GM21367 (cell line): ENCODE data around the gene PARVB.

Source experiments
- ATAC-seq: cut with Tn5 transposase; IDR thresholded peaks from one replicate; pipeline ENCODE4 v1.9.1; 2021; ENCODE audit not compliant: unreplicated experiment

The PARVB gene

DNA sequence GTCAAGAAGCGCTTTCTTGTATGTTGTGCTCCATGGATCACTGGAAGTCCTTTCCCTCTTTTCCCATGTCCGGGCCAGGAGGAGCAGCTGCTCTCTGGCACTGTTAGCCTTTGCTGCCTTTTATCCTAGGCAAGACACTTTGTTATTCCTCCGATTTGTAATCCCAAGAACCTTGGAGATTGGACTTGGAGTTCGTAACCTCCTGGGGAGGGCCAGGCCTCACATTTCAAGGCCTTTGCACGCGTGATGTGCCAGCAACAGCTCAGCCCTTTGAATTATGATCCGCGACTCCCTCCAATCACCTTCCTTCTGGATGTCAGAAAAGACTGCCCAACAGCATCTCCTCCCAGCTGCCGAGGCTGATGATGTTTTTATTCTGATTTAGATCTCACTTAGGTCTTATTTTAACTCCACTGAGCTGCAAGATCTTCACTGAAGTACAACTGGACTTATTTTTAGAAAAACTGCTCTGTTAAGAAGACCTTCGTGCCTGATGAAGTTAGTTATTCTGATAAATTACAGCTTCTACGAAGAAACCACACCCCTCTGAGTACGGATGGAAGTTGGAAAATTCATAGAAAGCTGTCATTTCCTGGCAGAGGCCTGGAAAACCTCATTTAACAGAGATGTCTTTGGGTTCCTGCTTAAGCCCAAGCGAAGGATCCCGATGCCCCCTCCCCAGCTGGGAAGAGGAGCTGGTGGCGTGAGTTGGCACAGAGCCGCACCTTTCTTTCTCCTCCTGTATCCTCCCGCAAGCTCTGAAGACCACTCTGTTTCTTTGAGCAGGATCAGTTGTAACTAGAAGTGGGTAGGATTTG lies 62.4 kb downstream of the PARVB start:
- ATAC-seq: no peak

DNA sequence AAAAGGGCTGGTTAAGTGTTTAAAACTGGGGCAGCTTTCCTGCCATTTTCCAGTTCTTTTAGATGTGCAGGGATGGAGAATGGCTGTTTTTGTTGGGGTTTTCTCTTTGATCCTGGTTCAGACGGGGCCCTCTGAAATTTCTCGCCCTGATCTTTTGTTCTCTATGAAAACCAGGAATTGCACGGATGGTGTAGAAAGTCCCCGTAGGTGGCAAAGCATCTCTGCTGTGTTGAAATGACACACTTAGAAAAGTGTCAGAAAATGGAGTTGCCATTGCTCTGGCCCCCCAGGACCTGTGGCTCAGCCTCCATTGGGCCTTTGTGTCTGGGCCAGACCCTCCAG lies 63.0 kb downstream of the PARVB start:
- ATAC-seq: no peak

DNA sequence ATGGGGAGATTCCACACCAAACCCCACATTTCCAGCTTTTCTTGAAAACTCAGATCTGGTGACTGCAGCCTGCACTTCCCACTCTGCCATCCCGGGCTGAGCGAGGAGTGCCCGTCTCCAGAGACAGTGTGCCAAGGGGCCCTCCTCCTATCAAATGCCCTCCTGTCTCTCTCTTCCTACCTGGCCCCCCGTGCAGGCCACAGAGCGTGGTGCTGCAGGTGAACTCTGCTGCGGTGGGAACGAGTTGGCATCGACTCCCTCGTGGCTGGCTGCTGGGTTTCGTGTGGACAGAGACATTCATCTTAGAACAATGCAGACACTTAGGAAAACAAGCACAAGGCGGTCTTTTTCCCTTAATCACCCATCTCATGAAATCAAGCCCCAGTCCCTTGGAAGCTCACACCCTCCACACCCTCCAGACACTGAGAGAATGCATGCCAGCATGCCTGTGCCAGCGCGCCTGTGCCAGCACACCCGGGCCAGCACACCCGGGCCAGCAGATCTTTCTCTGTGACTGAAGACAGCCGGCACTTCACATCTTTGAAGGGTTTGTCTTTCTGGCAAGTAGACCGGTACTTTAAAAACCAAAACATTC lies 65.0 kb downstream of the PARVB start:
- ATAC-seq: no peak

DNA sequence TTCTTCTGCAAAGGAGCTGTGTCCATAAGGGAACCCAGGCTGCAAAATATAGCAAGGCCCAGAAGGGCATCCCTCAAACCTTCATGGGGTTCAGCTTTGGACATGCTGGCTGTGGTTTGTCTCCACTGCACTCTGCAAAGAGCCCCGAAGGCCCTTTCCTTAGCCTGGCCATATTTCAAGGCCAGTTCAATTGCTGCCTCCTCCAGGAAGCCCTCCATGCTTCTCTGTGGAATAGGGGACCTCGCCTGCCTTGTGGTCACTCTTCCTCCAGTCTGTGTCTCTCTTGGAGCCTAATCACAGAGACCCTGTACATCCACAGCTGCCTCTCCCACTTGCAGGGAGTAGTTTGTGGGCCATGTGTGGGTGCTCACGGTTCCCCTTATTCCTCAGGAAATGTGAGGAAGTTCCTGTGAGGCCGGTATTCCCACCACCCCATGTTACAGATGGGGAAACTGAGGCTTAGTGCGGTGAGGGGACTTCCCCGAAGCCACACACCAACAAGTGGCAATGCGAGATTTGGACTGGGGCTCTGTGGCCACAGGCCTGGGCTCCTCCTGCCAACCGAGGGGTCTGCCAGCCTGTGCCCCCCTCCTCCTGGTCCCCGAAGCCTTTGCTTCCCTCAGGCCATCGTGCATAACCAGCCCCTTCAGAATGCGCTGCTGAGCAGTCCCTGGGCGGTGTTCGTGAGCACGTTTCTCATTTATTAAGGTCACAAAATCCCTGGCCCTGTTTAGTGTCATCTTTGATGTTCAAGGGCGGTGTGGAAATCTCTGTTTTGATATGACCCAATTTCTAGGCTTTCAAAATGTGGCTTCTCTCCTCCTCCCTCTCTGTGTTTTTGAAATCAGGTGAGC lies 65.8 kb downstream of the PARVB start:
- ATAC-seq: no peak

DNA sequence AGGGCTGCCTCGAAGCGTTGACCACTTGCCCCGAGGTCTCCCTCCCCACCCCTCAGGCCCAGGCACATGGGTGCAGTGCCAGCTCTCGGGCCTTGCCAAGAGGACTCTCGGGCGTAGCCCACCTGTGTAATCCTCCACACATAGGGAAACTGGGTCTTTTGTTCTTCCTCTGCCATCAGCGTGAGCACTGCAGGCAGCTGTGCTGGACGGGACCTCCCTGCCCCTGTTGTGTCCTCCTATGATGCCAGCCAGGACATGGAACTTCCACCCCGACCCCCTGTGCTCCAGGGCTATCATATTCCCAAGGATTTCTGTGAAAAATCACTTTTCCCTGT lies 66.4 kb downstream of the PARVB start:
- ATAC-seq: no peak

DNA sequence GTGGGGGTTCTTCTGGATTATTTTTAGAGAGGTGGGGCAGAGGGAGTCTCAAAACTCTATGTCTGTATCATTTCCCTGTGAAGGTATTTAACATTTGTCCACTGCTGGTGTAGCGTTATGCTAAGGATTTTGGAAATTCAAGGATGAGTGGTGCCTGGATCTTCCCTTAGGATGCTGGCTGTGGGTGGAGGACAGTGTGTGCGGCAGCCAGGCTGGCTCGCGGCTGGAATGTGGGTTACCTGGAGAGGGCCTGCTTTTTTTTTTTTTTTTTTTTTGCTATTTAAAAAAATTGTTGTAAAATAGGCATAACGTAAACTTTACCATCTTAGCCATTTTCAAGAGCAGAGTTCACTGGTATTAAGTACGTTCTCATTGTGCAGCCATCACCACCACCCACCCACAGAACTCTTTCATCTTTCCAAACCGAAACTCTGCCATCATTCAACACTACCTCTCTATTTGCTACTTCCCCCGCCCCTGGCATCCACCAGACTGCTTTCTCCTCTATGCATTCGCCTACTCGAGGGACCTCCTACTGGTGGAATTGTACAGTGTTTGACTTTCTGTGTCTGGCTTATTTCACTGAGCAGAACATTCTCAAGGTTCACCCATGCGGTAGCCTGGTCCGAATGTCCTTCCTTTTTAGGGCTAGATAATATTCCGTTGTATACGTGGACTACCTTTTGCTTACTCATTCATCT lies 67.1 kb downstream of the PARVB start:
- ATAC-seq: no peak

DNA sequence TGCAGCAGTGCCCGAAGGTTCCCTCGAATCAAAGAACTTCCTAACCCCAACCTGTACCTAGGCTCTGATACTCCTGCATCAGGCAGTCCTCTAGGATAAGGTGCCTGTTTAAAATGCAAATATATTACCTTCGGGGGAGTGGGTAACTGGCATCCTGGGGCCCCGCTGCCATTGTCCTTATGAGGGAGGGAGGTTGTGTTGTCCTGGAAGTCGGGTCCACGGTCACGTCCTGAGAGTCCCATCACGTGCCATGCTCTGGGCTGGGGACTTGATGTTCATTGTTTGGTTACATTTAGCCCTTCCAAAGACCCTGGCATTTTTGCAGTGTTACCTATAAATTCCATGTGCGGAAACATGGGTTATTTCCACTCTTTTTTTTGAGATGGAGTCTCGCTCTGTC lies 67.6 kb downstream of the PARVB start:
- ATAC-seq: no peak

DNA sequence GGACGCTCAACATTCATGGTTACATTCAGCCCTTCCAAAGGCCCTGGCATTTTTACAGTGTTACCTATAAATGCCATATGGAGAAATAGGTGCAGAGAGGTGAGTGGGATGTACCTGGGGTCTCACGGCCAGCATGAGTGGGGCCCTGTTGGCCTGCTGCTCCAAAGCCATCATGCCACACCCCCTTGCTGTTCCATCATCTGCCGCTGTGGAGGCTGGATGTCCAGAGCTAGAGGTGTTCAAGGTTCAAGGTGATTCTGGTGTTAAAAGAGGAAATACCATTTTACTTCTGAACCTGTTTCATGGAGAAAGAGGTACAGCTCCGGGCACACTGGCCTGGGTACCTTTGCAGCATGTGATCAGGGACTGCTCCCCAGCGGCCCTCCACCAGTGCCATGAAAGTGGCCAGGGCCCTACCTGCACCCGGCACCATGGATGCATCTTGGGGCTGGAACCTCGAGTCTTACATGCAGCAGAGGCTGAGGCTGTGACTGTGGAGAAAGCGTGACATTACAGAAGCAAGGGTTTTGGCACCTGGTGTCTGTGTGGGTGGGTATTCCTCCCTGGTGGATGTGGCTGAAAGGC lies 68.6 kb downstream of the PARVB start:
- ATAC-seq: no peak

DNA sequence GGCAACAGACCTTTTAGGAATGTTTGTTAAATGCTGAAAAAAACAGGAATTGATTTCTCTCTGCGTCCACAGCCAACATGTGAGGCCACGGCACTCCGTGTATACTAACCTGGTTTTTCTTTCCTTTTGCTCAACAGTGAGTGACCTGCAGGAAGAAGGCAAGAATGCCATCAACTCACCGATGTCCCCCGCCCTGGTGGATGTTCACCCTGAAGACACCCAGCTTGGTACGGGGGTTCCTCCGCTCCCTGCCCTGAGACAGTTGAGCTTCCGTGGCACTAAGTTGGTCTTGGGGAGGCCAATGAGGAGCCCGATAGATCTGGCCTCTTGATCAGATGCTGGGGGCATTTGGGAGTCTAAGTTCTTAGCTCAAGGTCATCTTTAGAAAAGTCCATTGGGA lies 69.7 kb downstream of the PARVB start:
- no peak for ATAC-seq

DNA sequence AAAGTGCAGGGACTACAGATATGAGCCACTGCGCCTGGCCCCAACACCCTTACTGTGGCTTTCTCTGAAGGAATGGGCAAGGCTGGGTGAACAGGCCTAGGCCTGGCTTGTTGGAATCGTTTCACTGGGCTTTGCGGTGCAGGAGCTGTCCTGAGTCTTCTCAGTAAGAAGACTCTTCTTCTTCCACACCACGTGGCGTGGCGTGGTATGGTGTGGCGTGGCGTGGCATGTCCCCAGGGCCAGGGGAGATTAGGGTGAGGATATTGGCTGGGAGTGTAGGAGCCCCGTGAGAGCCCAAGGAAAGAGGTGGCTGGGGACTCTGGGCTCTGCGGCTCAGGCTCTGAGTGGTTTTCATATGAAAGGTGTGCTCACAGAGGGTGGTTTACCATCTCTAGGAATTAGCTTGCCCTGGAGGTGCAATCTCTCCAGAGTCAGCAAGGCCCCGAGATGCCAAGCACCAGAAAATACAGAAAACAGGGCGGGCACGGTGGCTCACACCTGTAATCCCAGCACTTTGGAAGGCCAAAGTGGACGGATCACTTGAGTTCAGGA lies 70.7 kb downstream of the PARVB start:
- ATAC-seq: no peak

DNA sequence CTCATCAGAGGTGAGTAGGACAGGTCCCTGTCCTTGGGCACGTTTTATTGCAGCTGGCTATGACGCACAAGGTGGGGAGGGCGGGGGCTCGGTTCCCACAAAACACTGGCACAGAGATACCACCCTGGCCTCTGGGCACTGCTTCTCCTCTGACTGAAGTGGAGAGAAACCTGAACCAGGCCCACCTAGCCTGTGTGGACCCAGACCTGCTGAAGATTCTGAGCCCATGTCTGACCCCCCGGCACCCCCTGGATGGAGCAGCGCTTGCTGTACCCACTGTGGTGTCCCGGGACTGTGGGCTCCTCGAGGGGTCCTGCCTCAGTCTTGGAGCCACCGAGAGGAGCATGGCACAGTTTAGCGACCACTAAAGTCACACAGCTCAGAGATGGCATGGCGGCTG lies 72.6 kb downstream of the PARVB start:
- ATAC-seq: no peak

DNA sequence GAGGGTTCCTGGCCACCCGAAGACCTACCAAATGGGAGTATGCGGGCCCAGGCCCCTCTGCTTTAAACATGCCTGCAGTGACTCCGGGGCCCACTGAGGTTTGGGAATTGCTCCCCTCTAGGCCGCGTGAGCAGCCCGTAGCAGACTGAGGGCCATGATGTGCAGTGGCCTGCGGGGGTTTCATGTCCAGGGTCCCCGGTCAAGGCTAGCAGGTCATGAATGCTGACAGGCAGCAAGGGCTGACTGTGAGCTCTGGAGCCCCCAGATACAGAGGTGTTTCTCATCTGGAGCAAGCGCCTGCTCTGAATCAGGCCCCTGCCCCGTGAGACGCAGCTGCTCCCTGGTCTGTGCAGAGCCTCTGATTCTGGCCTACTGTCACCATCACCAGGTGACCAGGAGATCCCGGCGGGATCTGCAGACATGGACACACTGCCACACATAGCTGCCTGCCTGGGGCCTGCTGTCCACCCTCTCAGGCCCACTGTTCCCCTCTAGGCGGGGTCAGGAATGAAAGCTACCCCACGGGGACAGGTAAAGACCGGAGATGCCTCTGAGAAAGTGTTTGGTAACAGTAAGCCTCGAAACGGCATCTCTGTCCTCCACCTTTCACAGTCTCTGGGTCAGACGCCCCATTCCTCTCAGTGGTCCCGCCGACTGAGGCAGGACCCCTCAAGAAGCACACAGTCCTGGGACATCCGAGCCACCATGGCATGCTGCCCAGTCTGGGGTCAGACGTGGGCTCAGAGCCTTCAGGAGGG lies 73.3 kb downstream of the PARVB start:
- no peak for ATAC-seq

DNA sequence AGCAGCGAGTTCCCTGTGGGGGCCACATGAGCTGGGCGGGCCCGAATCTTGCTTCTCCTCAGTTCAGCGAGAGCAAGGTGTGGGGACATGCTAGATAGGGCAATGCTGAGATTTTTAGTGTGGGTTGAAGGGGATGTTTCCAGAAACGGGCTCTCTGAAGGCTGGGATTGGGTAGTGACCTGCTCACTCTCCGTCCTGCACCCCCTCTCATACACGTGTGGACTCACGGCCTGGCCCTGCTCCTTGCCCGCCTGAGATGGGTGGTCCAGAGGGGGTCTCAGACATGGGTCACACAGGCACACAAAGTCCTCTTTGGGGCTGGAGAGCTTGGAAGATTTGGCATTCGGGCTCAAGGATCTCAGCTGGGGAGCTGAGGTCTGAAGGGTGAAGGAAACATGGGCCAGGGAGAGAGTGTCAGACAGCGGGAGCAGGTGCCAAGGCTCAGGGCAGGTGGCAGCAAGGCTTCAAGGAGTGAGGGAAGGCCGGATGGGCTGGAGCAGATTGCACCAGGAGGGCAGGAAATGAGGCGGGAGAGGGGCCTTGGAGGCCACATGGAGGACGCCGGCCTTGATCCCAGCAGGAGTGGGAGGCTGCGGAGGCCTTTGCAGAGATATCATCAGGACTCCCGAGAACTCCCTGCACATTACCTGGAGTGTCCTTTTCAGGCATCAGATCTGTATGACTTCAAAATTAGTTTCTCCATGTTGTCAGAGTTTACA lies 74.1 kb downstream of the PARVB start:
- ATAC-seq: no peak

DNA sequence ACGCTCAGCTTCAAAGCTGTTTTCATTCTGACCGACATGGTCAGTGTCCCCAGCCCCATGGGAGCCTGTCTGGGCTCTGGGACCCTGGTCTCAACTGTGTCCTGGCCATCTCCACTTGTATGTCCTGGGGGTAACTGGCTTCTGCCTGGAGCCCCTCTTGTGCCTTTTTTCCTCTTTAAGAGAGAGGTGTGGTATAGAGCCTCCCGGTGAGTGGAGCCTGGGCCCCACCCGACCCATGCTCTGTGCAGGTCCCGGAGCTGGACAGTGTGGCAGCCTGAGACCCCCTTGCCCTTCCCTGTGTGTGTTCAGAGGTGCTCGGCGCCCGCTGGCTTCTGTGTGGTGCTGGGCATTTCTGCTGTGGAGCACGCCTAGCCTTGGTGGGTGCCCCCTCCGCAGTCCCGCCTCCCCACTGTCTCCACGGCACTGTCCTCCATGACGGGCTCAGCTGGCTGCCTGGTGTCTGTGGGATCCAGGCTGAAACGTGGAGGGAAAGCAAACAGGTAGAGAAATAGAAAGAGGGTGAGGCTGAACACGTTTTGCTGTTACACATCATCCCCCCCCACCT lies 74.9 kb downstream of the PARVB start:
- ATAC-seq: no peak

DNA sequence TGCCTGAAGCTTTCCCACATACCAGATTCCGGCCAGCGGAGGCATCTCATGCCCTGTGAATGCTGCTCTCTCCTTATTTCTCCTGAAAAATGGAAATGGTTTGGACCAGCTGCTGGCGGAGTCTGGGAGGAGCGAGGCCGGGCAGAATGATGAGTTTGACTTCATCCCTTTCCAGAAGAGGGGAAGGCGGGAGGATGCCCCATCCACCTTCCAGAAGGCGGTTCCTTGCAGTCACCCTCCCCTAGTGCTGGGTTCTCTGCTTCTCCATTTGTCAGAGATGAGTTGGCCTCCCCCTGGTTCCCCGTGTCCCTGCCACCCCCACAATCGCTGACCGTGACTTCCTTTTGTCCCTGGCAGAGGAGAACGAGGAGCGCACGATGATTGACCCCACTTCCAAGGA lies 75.6 kb downstream of the PARVB start:
- no peak for ATAC-seq

DNA sequence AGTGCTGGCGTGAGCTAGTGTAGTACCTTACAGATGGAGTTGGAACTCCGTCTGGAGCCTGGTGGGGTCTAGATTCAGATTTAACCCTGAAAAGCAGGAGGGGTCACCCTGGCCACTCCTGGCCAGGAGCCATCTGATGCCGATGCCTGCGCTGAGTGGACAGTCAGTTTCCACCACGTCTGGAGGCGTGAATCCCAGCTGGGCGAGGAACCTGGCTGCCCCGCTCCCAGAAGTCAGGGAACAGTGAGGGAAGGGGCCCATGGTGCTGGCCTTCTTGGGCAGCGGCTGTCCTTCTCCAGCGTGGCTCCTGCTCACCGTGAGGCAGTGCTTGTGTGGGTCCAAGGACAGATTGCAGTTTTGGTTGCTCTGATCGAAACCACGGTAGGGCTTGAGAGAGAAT lies 76.3 kb downstream of the PARVB start:
- no peak for ATAC-seq

DNA sequence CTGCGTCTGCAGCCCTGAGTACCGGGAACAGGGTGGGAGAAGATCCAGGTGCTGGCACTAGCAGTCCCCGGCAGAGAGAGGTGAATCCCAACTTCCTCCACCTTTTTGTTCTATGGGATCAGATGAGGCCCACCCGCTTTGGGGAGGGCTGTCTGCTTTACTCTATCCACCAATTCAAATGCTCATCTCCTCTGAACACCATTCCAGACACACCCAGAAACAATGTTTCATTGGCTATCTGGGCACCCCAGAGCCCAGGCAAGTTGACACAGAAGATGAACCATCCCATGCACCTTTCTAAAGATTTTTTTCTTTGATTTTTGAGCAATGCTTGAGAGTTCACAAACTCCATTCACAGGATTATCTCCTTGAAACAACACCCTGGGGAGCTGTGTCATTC lies 78.0 kb downstream of the PARVB start:
- ATAC-seq: no peak

DNA sequence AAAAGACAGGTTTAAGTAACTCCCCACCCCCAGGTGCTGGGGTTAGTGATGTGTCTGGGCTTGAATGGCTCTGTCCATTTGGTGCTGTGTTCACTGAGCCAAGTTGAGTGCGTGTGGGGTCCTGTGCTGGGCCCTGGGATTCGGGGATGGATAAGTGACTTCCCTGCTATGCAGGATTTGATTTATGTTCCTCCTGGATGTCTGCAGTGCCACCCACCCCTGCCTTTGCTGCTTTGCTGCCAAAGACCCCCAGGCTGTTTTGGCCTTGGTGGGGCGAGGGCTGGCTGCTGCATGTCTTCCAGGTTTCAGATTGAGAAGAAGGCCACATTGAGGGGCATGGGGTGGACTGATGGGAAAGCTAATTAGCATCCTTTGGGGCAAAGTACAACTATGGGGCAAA lies 78.8 kb downstream of the PARVB start:
- no peak for ATAC-seq
